Left lung (tissue), 10 donors: ENCODE measurements around the gene PTPN13. TPM values are rescaled to one million over a fixed set of nuclear protein-coding genes. Genes with fewer than 3 reads are reported as not detected.

ENCODE experiments used
- ATAC-seq: fragments of 200-7000 bp; cut with Tn5 transposase; one replicate; pipeline ENCODE4 v1.9.1; 2020; ENCODE audit warnings: moderate library complexity
- DNase-seq, 4 donors: peaks; one replicate each; pipeline ENCODE4 v3.0.0-alpha.2; 2013 to 2020
- H3K27ac ChIP-seq, 2 donors: fragments of 200-600 bp; sonication (generic) in 1 of 2; one replicate each; pipeline versions ENCODE4 v1.5.0 to v1.8.0; 2020 to 2021
- H3K27me3 ChIP-seq, 2 donors: fragments of 200-600 bp; sonication (generic) in 1 of 2; one replicate each; pipeline versions ENCODE4 v1.5.0 to v1.8.0; 2020 to 2021
- H3K36me3 ChIP-seq, 2 donors: fragments of 200-600 bp; sonication (generic) in 1 of 2; one replicate each; pipeline versions ENCODE4 v1.5.0 to v1.8.0; 2020 to 2021
- H3K4me1 ChIP-seq, 2 donors: fragments of 200-600 bp; one replicate each; pipeline ENCODE4 v1.8.0; 2021
- H3K4me3 ChIP-seq, 2 donors: fragments of 200-600 bp; sonication (generic) in 1 of 2; one replicate each; pipeline versions ENCODE4 v1.5.0 to v1.8.0; 2020 to 2021; ENCODE audit warnings: mild to moderate bottlenecking in 1 of 2
- H3K9me3 ChIP-seq, 2 donors: fragments of 200-600 bp; sonication (generic) in 1 of 2; one replicate each; pipeline versions ENCODE4 v1.5.0 to v1.8.0; 2020 to 2021
- intact Hi-C, 2 donors: fragments of 100-400 bp; cut with DNase I; formaldehyde crosslinking; loops; one replicate each; pipeline versions ENCODE4 v1.11.2 to v1.14.2; 2022
- polyA plus RNA-seq, 6 donors: library from polyadenylated mRNA; unstranded; fragments of 120-200 nt; gene quantifications; one replicate each; pipeline ENCODE4 v1.2.1, GENCODE V29; 2013; ENCODE audit not compliant: insufficient read length in 6 of 6
- total RNA-seq, 2 donors: library from RNA; stranded (reverse); fragmentation: NEBNext Ultra II Directional; extraction: Animal tissue kit (Norgen Biotek cat#: 25700); gene quantifications; one replicate each; pipeline ENCODE4 v1.2.1, GENCODE V29; 2021
- TF ChIP-seq, protein P1 (sequence below), 2 donors: fragments of 200-600 bp; sonication (generic) in 1 of 2; IDR thresholded peaks; one replicate each; pipeline versions ENCODE4 v1.5.0 to v1.8.0; 2021; ENCODE audit warnings: antibody characterized with exemption in 2 of 2
- donor health status: DM: no; HTN: yes; CAD: no.
- donor health status: DM: no; HTN: no; CAD: no.

PTPN13 gene
- total and polyA plus RNA-seq, 8 donors = 59.0 to 159 (median 95.6) TPM

DNA sequence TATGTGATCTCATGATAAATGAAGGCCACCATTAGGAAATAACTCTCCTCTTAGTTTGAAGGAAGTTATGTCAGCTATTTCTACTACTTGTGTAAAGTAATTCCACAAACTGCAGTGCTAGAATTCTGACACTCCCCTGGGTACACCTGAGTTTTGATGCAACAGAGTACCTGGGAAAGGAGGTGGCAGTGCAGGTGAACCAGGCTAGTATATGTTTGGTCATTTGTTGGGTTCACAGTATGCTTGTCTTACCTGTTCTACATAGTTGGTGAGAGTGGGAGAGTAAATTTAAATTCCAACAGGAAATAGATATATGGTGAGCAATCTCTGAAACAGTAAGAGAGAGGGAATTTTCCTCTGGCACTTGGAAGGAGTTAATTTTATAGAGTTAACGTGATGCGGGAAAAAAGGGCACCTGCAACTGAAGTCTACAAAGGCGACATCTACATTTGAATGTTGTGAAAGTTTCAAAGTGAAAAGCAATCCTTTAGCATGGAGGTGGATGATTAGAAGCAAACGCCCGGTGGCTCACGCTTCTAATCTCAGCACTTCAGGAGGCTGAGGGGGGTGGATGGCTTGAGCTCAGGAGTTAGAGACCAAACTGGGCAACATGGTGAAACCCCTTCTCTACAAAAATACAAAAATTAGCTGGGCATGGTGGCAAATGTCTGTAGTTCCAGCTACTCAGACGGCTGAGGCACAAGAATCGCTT lies 263.4 kb downstream of the PTPN13 start:
- H3K4me3 ChIP-seq = no peak overlapping the region
- intact Hi-C loops = no loop called here
- no peaks in the 10 kb centered on the region for H3K9me3 ChIP-seq
- H3K27me3 ChIP-seq = no peaks in the 10 kb centered on the region
- ATAC-seq = no peak
- H3K4me1 ChIP-seq = no peaks in the 10 kb centered on the region
- no peak for DNase-seq
- H3K36me3 ChIP-seq = no peaks in the 10 kb centered on the region
- TF ChIP-seq, protein P1, sequence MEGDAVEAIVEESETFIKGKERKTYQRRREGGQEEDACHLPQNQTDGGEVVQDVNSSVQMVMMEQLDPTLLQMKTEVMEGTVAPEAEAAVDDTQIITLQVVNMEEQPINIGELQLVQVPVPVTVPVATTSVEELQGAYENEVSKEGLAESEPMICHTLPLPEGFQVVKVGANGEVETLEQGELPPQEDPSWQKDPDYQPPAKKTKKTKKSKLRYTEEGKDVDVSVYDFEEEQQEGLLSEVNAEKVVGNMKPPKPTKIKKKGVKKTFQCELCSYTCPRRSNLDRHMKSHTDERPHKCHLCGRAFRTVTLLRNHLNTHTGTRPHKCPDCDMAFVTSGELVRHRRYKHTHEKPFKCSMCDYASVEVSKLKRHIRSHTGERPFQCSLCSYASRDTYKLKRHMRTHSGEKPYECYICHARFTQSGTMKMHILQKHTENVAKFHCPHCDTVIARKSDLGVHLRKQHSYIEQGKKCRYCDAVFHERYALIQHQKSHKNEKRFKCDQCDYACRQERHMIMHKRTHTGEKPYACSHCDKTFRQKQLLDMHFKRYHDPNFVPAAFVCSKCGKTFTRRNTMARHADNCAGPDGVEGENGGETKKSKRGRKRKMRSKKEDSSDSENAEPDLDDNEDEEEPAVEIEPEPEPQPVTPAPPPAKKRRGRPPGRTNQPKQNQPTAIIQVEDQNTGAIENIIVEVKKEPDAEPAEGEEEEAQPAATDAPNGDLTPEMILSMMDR (IDR thresholded peaks at IDR 0.05) = no peak
- H3K27ac ChIP-seq = no peak overlapping the region

Other genes starting within 250 kb of the PTPN13 start
- 10 to 100 TPM; 16.1 to 17.4 TPM for gene MAPK10, start 234.3 kb upstream of the PTPN13 start, total RNA-seq
- 10 to 100 TPM; 28.9 to 44.4 (median 32.7) TPM for gene MAPK10, start 234.3 kb upstream of the PTPN13 start, polyA plus RNA-seq